H54 (cell line): ENCODE data around the gene LRRFIP1.
"Not testable (repeated sequence)": the region's sequence is repeated elsewhere in the genome, so short reads cannot be mapped to it uniquely, and the experiment has no call there.

Experiments used
- DNase-seq: peaks from one replicate; pipeline ENCODE4 v3.0.0; 2011; ENCODE audit warnings: low spot score, mixed read lengths; ENCODE audit not compliant: insufficient read length
- FAIRE-seq: peaks from 3 replicates; lab custom pipeline; 2011; peaks lifted over from hg19 to GRCh38; lab: Jason Lieb, UNC
- POLR2A ChIP-seq: IDR thresholded peaks from 2 replicates; pipeline ENCODE4 v1.6.1; 2011; ENCODE audit warnings: low read depth, mild to moderate bottlenecking, low read length

The LRRFIP1 gene

GRCh38 chr2:237744270-237744612 lies 116.9 kb downstream of the LRRFIP1 start:
- FAIRE-seq = no peak

GRCh38 chr2:237744613-237745249 lies 117.3 kb downstream of the LRRFIP1 start:
- TF ChIP-seq POLR2A = no peak
- no peak for FAIRE-seq
- peak; percentile 74 for DNase-seq

More at GRCh38 chr2:237744270-237744612, 116.9 kb downstream of the LRRFIP1 start:
- no peak for DNase-seq
- no peak for TF ChIP-seq POLR2A

GRCh38 chr2:237745250-237745613 lies 117.8 kb downstream of the LRRFIP1 start:
- FAIRE-seq = no peak
- no peak for TF ChIP-seq POLR2A
- no peak for DNase-seq

- no peak for FAIRE-seq
- DNase-seq = no peak
- TF ChIP-seq POLR2A = no peak
Measured at GRCh38 chr2:237746302-237747080, 119.1 kb downstream of the LRRFIP1 start.

GRCh38 chr2:237747189-237747588 lies 119.8 kb downstream of the LRRFIP1 start:
- FAIRE-seq (no peak), DNase-seq (no peak)
- no peak for TF ChIP-seq POLR2A

- no peak for TF ChIP-seq POLR2A
- FAIRE-seq = no peak
- DNase-seq = no peak
Measured at GRCh38 chr2:237749002-237749401, 121.6 kb downstream of the LRRFIP1 start.

- no peak for FAIRE-seq
- DNase-seq = no peak
Measured at GRCh38 chr2:237749961-237750360, 122.6 kb downstream of the LRRFIP1 start.

GRCh38 chr2:237750441-237750840 lies 123.1 kb downstream of the LRRFIP1 start:
- not testable (repeated sequence) for FAIRE-seq, DNase-seq

More at GRCh38 chr2:237749961-237750360, 122.6 kb downstream of the LRRFIP1 start:
- no peak for TF ChIP-seq POLR2A

GRCh38 chr2:237752761-237753165 lies 125.4 kb downstream of the LRRFIP1 start:
- FAIRE-seq (no peak), DNase-seq (no peak)
- TF ChIP-seq POLR2A = no peak

- no peak for TF ChIP-seq POLR2A
- DNase-seq (no peak), FAIRE-seq (no peak)
Measured at GRCh38 chr2:237754182-237754581, 126.8 kb downstream of the LRRFIP1 start.

- no peak for TF ChIP-seq POLR2A
- DNase-seq = no peak
Measured at GRCh38 chr2:237754626-237755248, 127.3 kb downstream of the LRRFIP1 start.

GRCh38 chr2:237757616-237758015 lies 130.2 kb downstream of the LRRFIP1 start:
- DNase-seq = no peak
- no peak for FAIRE-seq
- TF ChIP-seq POLR2A = no peak

More at GRCh38 chr2:237754626-237755248, 127.3 kb downstream of the LRRFIP1 start:
- no peak for FAIRE-seq

- no peak for TF ChIP-seq POLR2A
- DNase-seq = no peak
Measured at GRCh38 chr2:237758185-237758584, 130.8 kb downstream of the LRRFIP1 start.

GRCh38 chr2:237759176-237759575 lies 131.8 kb downstream of the LRRFIP1 start:
- DNase-seq (no peak), FAIRE-seq (no peak)
- TF ChIP-seq POLR2A = no peak

More at GRCh38 chr2:237758185-237758584, 130.8 kb downstream of the LRRFIP1 start:
- FAIRE-seq = no peak
